ENCODE results near the gene ZBTB20. TPM values are rescaled to one million over a fixed set of nuclear protein-coding genes. Genes with fewer than 3 reads are reported as not detected.
A peak's percentile ranks its signal among the peaks of the same experiment; 100 is the strongest.

ZBTB20 gene
- total and polyA plus RNA-seq, 2 donors from 2014 or later: 0.99 to 142 TPM

DNA sequence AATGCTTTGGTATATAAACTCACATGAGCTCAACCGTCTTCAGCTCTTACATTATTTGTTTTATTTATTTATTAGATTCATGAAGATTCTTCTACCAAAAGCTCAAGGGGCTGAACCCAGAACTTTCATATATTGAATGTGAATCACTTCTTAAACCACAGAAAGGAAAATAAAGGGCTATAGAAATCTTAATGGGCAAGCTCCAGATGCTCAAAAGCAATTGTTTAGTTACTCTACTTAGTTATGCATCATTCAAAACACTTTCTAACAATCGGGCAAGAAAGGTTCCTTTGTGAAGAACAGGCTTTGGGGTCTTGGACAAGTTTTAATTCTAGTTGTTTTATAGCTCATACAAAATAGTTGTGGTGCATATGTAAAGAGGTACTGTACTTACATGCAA, 473.1 kb downstream of the ZBTB20 start:
- Histone ChIP-seq H3K9ac (ENCODE audit: low read length in 3 of 3) (no peak overlapping the region), H3K27me3 (ENCODE audit: control insufficient read depth, insufficient read depth, low read length) (no peaks in the 10 kb centered on the region), H3K4me1 (ENCODE audit: control insufficient read depth in 2 of 3, insufficient read depth in 2 of 3, low read depth in 1 of 3, low read length in 3 of 3) (no peaks in the 10 kb centered on the region), H3K9me3 (ENCODE audit: control insufficient read depth in 2 of 3, insufficient read depth in 1 of 3, low read length in 3 of 3) (no peaks in the 10 kb centered on the region), H3K4me3 (ENCODE audit: low read length in 3 of 3) (no peak overlapping the region), H3K36me3 (ENCODE audit: control insufficient read depth in 2 of 3, insufficient read depth in 3 of 3, low read length in 3 of 3) (no peaks in the 10 kb centered on the region), H3K27ac (ENCODE audit: low read depth in 2 of 2, low read length in 2 of 2) (no peak overlapping the region)
- DNase-seq (peak in 1 of 5 donors; percentile 22), FAIRE-seq (no peak)
- TF ChIP-seq CTCF (IDR thresholded peaks at IDR 0.05; ENCODE audit: borderline replicate concordance, extremely low read depth, insufficient read depth): no peak
- intact Hi-C loops (cut with DNase I): no loop called here

- H3K27me3 ChIP-seq (ENCODE audit: control insufficient read depth, insufficient read depth, low read length): no peaks in the 10 kb centered on the region
- FAIRE-seq (no peak), DNase-seq (no peak)
- no peak overlapping the region for H3K4me3 ChIP-seq (ENCODE audit: low read length in 3 of 3)
- no peaks in the 10 kb centered on the region for H3K9me3 ChIP-seq (ENCODE audit: control insufficient read depth in 2 of 3, insufficient read depth in 1 of 3, low read length in 3 of 3)
- no peak for TF ChIP-seq CTCF (IDR thresholded peaks at IDR 0.05; ENCODE audit: borderline replicate concordance, extremely low read depth, insufficient read depth)
- no peak overlapping the region for H3K27ac ChIP-seq (ENCODE audit: low read depth in 2 of 2, low read length in 2 of 2)
- H3K4me1 ChIP-seq (ENCODE audit: control insufficient read depth in 2 of 3, insufficient read depth in 2 of 3, low read depth in 1 of 3, low read length in 3 of 3): no peaks in the 10 kb centered on the region
- H3K36me3 ChIP-seq (ENCODE audit: control insufficient read depth in 2 of 3, insufficient read depth in 3 of 3, low read length in 3 of 3): no peaks in the 10 kb centered on the region
- H3K9ac ChIP-seq (ENCODE audit: low read length in 3 of 3): no peak overlapping the region
- intact Hi-C loops (cut with DNase I): no loop called here
These were observed 473.6 kb downstream of the ZBTB20 start for GRCh38 chr3:114673481-114673880.

- intact Hi-C loops (cut with DNase I): no loop called here
- Histone ChIP-seq H3K4me1 (ENCODE audit: control insufficient read depth in 2 of 3, insufficient read depth in 2 of 3, low read depth in 1 of 3, low read length in 3 of 3) (no peaks in the 10 kb centered on the region), H3K27me3 (ENCODE audit: control insufficient read depth, insufficient read depth, low read length) (no peaks in the 10 kb centered on the region), H3K9ac (ENCODE audit: low read length in 3 of 3) (no peak overlapping the region), H3K27ac (ENCODE audit: low read depth in 2 of 2, low read length in 2 of 2) (no peak overlapping the region), H3K4me3 (ENCODE audit: low read length in 3 of 3) (no peak overlapping the region), H3K9me3 (ENCODE audit: control insufficient read depth in 2 of 3, insufficient read depth in 1 of 3, low read length in 3 of 3) (no peaks in the 10 kb centered on the region), H3K36me3 (ENCODE audit: control insufficient read depth in 2 of 3, insufficient read depth in 3 of 3, low read length in 3 of 3) (no peaks in the 10 kb centered on the region)
- DNase-seq: no peak
- no peak for TF ChIP-seq CTCF (IDR thresholded peaks at IDR 0.05; ENCODE audit: borderline replicate concordance, extremely low read depth, insufficient read depth)
- no peak for FAIRE-seq
These were observed 474.2 kb downstream of the ZBTB20 start for GRCh38 chr3:114672692-114673447.

All from kidney (tissue), 14 donors.